ENCODE data around the gene TRAF6. TPM values are rescaled to one million over a fixed set of nuclear protein-coding genes. Genes with fewer than 3 reads are reported as not detected.

The TRAF6 gene
- total RNA-seq, 1 experiment from 2014 or later: 6.6 TPM

DNA sequence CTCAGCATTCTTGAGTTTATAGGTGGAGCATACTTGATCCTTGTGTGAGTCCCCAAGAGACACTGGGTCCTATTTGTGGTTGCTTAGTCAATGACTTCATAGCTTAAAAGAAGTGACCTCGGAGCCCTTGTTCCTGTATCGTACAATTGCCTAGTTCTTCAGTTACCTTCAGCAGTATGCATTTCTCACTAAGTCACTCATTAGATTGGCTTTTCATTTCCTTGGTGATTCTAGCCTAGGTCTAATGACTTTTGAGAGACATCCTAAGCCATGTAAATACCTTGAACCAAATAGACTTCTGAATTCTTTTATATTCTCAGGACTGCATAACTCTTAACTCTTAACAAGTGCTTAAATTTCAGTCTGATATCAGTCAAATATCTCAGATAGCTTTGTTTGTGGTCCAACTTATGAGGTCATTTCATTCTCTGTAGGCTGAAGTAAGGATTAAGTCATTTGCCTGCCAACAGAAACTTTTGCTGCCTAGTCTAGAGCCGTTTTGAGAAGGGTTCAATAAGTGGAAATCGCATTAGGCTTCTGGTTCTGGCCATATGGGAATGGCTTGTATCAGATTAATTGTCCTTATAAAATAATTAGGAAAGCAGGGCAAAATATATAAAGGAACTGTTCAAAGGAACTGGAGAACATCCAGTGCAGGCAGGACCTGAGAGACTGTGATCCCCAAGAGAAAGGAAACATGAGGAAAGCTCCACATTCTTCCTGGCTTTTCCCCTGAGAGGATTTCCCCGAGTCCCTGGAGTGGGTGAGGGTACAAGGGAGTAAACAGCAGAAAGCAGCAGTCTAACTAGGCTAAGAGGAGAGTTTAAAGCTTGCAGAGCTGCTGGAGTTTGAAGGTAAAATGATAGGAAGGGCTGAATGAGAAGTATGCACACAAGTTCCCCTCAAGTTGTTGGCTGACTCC lies 39.9 kb downstream of the TRAF6 start (continued):
- TF ChIP-seq ETV6 (CRISPR knock-in tag; IDR thresholded peaks at IDR 0.05) (no peak), CREB1 (CRISPR knock-in tag; IDR thresholded peaks at IDR 0.05) (no peak), NR2C2 (CRISPR knock-in tag; IDR thresholded peaks at IDR 0.05) (no peak), ZNF263 (CRISPR knock-in tag; IDR thresholded peaks at IDR 0.05; ENCODE audit: low read depth) (no peak), ZNF219 (CRISPR knock-in tag; IDR thresholded peaks at IDR 0.05; ENCODE audit: borderline replicate concordance) (no peak)
- TF ChIP-seq, protein P1, sequence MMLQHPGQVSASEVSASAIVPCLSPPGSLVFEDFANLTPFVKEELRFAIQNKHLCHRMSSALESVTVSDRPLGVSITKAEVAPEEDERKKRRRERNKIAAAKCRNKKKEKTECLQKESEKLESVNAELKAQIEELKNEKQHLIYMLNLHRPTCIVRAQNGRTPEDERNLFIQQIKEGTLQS (CRISPR knock-in tag; conservative IDR thresholded peaks at IDR 0.05): no peak
- TF ChIP-seq, protein P2, sequence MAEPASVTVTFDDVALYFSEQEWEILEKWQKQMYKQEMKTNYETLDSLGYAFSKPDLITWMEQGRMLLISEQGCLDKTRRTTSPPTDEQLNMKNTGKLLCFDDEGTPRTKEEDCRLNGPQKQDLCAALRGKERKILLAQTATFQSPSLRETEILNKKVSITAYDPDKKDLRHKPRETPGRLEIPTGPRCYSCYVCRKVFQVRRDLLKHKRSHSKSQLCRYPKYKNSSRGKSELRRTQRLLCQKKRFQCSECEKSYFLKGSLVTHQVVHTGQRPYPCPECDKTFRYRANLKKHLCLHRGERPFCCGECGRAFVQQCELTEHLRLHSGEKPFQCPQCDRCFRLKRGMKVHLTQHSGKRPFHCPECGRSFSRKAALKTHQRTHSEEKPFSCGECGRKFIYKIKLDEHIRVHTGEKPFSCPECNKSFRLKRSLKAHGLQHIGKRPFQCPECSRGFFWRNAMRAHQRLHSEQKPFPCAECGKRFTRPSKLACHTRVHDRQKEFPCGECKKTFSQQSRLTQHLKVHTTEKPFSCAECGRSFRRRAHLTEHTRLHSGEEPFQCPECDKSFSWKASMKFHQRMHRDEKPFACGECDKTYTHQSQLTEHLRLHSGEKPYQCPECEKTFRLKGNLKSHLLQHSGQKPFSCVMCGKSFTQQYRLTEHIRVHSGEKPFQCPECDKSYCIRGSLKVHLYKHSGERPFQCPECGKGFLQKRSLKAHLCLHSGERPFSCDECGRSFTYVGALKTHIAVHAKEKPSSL (CRISPR knock-in tag; conservative IDR thresholded peaks at IDR 0.05): no peak

DNA sequence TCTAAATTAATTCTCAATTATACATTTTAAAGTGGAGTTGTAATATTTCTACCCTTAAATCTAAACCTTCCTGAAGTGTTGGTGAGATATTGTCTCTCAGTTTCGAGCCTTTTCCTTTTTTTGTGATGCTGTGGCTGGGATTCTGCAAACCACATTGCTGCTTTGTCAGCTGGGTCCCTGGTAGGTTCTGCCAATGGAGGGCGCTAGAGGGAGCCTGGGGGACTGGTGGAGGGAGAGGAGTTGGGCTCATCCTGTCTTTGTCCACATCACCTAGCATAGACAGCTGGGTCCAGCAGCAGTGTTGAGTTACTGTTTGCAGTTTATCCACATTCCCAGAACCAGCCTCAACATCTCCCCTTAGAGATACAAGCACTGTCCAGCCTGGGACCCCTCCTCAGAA lies 41.0 kb downstream of the TRAF6 start:
- ChIA-PET POLR2A (interaction anchor here (1.1 kb wide), 1 partner anchor 93 kb away, joined by 3 read pairs; no protein-coding TSS in a partner anchor), CTCF (interaction anchor here (0.6 to 3.6 kb wide), 16 partner anchors 9 to 179 kb away, joined by 3 to 32 read pairs (median 4); partner anchors contain the start of gene TRAF6)
- ATAC-seq (peak; percentile 96), DNase-seq (ENCODE audit: low spot score) (peak; percentile 92)
- Mint-ChIP-seq H3K4me1 (peaks cover 7% of the 10 kb centered on the region; the same call in 1 of the 2 replicates), H3K27me3 (ENCODE audit: low read depth) (peaks cover 13% of the 10 kb centered on the region), H3K9me3 (no peaks in the 10 kb centered on the region), H3K27ac (no peak overlapping the region), H3K36me3 (no peaks in the 10 kb centered on the region), H3K4me3 (no peak overlapping the region)
- no peak for TF ChIP-seq NR1H2 (CRISPR knock-in tag; IDR thresholded peaks at IDR 0.05)
- TF ChIP-seq, protein P3, sequence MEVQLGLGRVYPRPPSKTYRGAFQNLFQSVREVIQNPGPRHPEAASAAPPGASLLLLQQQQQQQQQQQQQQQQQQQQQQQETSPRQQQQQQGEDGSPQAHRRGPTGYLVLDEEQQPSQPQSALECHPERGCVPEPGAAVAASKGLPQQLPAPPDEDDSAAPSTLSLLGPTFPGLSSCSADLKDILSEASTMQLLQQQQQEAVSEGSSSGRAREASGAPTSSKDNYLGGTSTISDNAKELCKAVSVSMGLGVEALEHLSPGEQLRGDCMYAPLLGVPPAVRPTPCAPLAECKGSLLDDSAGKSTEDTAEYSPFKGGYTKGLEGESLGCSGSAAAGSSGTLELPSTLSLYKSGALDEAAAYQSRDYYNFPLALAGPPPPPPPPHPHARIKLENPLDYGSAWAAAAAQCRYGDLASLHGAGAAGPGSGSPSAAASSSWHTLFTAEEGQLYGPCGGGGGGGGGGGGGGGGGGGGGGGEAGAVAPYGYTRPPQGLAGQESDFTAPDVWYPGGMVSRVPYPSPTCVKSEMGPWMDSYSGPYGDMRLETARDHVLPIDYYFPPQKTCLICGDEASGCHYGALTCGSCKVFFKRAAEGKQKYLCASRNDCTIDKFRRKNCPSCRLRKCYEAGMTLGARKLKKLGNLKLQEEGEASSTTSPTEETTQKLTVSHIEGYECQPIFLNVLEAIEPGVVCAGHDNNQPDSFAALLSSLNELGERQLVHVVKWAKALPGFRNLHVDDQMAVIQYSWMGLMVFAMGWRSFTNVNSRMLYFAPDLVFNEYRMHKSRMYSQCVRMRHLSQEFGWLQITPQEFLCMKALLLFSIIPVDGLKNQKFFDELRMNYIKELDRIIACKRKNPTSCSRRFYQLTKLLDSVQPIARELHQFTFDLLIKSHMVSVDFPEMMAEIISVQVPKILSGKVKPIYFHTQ (CRISPR knock-in tag; IDR thresholded peaks at IDR 0.05): no peak
- TF ChIP-seq, protein P4, sequence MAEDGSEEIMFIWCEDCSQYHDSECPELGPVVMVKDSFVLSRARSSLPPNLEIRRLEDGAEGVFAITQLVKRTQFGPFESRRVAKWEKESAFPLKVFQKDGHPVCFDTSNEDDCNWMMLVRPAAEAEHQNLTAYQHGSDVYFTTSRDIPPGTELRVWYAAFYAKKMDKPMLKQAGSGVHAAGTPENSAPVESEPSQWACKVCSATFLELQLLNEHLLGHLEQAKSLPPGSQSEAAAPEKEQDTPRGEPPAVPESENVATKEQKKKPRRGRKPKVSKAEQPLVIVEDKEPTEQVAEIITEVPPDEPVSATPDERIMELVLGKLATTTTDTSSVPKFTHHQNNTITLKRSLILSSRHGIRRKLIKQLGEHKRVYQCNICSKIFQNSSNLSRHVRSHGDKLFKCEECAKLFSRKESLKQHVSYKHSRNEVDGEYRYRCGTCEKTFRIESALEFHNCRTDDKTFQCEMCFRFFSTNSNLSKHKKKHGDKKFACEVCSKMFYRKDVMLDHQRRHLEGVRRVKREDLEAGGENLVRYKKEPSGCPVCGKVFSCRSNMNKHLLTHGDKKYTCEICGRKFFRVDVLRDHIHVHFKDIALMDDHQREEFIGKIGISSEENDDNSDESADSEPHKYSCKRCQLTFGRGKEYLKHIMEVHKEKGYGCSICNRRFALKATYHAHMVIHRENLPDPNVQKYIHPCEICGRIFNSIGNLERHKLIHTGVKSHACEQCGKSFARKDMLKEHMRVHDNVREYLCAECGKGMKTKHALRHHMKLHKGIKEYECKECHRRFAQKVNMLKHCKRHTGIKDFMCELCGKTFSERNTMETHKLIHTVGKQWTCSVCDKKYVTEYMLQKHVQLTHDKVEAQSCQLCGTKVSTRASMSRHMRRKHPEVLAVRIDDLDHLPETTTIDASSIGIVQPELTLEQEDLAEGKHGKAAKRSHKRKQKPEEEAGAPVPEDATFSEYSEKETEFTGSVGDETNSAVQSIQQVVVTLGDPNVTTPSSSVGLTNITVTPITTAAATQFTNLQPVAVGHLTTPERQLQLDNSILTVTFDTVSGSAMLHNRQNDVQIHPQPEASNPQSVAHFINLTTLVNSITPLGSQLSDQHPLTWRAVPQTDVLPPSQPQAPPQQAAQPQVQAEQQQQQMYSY (CRISPR knock-in tag; IDR thresholded peaks at IDR 0.05): no peak
- TF ChIP-seq, protein P5, sequence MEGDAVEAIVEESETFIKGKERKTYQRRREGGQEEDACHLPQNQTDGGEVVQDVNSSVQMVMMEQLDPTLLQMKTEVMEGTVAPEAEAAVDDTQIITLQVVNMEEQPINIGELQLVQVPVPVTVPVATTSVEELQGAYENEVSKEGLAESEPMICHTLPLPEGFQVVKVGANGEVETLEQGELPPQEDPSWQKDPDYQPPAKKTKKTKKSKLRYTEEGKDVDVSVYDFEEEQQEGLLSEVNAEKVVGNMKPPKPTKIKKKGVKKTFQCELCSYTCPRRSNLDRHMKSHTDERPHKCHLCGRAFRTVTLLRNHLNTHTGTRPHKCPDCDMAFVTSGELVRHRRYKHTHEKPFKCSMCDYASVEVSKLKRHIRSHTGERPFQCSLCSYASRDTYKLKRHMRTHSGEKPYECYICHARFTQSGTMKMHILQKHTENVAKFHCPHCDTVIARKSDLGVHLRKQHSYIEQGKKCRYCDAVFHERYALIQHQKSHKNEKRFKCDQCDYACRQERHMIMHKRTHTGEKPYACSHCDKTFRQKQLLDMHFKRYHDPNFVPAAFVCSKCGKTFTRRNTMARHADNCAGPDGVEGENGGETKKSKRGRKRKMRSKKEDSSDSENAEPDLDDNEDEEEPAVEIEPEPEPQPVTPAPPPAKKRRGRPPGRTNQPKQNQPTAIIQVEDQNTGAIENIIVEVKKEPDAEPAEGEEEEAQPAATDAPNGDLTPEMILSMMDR (IDR thresholded peaks at IDR 0.05): peak; percentile 70
- TF ChIP-seq, protein P2 (CRISPR knock-in tag; conservative IDR thresholded peaks at IDR 0.05): no peak
